H1 (cell line): ENCODE data around the gene ASS1. TPM values are rescaled to one million over a fixed set of nuclear protein-coding genes. Genes with fewer than 3 reads are reported as not detected.
A peak's percentile ranks its signal among the peaks of the same experiment; 100 is the strongest.

Experiments used
- CTCF ChIA-PET: fragments of 300-600 bp; sonication (Branson Sonifier 250); formaldehyde crosslinking; loops from one replicate; lab custom pipeline; 2021; ENCODE audit not compliant: partially characterized antibody; lab: Charles Lee
- POLR2A ChIA-PET: fragments of 300-600 bp; sonication (Branson Sonifier 250); formaldehyde crosslinking; loops from one replicate; lab custom pipeline; 2021; ENCODE audit warnings: inconsistent platforms; ENCODE audit not compliant: partially characterized antibody; lab: Charles Lee
- DNase-seq, 2 experiments: peaks; one replicate each; pipeline versions ENCODE4 v3.0.0 to v3.0.0-alpha.2; 2010 to 2022; ENCODE audit warnings: low spot score in 2 of 2, low read depth in 1 of 2, mixed read lengths in 1 of 2
- FAIRE-seq: peaks from 2 replicates; lab custom pipeline; 2011; peaks lifted over from hg19 to GRCh38; lab: Jason Lieb, UNC
- H2AFZ ChIP-seq: 2 replicates; pipeline ENCODE4 v1.8.1; 2012; ENCODE audit warnings: low read length, inconsistent platforms
- H2AK5ac ChIP-seq: 2 replicates; pipeline ENCODE4 v1.6.1; 2013; ENCODE audit warnings: low read depth, low read length
- H2BK120ac ChIP-seq: replicated peaks from 2 replicates; pipeline ENCODE3; 2013; ENCODE audit warnings: low read depth, low read length, inconsistent platforms
- H2BK12ac ChIP-seq: 2 replicates; pipeline ENCODE4 v1.6.1; 2013; ENCODE audit warnings: low read depth, low read length
- H2BK15ac ChIP-seq: 2 replicates; pipeline ENCODE4 v1.6.1; 2013; ENCODE audit warnings: low read length
- H2BK20ac ChIP-seq: 2 replicates; pipeline ENCODE4 v1.6.1; 2013; ENCODE audit warnings: low read length
- H2BK5ac ChIP-seq: 2 replicates; pipeline ENCODE4 v1.6.1; 2013; ENCODE audit warnings: low read depth, low read length
- H3K14ac ChIP-seq: 2 replicates; pipeline ENCODE4 v1.6.1; 2013; ENCODE audit warnings: inconsistent platforms; ENCODE audit not compliant: insufficient read length
- H3K18ac ChIP-seq: 2 replicates; pipeline ENCODE4 v1.6.1; 2013; ENCODE audit warnings: low read length; ENCODE audit errors: extremely low read depth
- H3K23ac ChIP-seq: 2 replicates; pipeline ENCODE4 v1.6.1; 2013; ENCODE audit warnings: inconsistent platforms; ENCODE audit not compliant: insufficient read length
- H3K23me2 ChIP-seq: 2 replicates; pipeline ENCODE4 v1.6.1; 2013; ENCODE audit warnings: low read depth, low read length
- H3K27ac ChIP-seq: 2 replicates; pipeline ENCODE4 v1.6.1; 2011; ENCODE audit warnings: low read depth, low read length, inconsistent platforms
- H3K27me3 ChIP-seq, 4 experiments: replicated peaks in 1 of 4; 1 replicate in 1 of 4; 2 replicates in 3 of 4; pipeline versions ENCODE4 v1.6.1 to v1.8.1; 2011 to 2013; ENCODE audit warnings: low read length in 3 of 4, mild to moderate bottlenecking in 3 of 4, inconsistent platforms in 2 of 4, mixed read lengths in 2 of 4, moderate library complexity in 1 of 4; ENCODE audit not compliant: control insufficient read depth in 3 of 4, insufficient read depth in 3 of 4; ENCODE audit errors: extremely low read depth in 1 of 4
- H3K36me3 ChIP-seq, 4 experiments: 2 replicates each; pipeline versions ENCODE4 v1.6.1 to v1.8.1; 2011 to 2013; ENCODE audit warnings: mild to moderate bottlenecking in 4 of 4, low read length in 3 of 4, moderate library complexity in 2 of 4, control low read depth in 1 of 4, inconsistent platforms in 1 of 4; ENCODE audit not compliant: insufficient read depth in 4 of 4, control insufficient read depth in 2 of 4
- H3K4ac ChIP-seq: replicated peaks from 2 replicates; pipeline ENCODE3; 2013; ENCODE audit warnings: low read length, low read depth, mixed read lengths, inconsistent platforms; ENCODE audit not compliant: insufficient read length
- H3K4me1 ChIP-seq, 4 experiments: replicated peaks in 1 of 4; 1 replicate in 1 of 4; 2 replicates in 3 of 4; pipeline versions ENCODE4 v1.6.1 to v1.8.1; 2011 to 2013; ENCODE audit warnings: low read length in 3 of 4, inconsistent platforms in 2 of 4, mixed read lengths in 1 of 4; ENCODE audit not compliant: insufficient read depth in 4 of 4, control insufficient read depth in 3 of 4
- H3K4me2 ChIP-seq, 2 experiments: 2 replicates each; pipeline versions ENCODE4 v1.6.1 to v1.8.1; 2011 to 2013; ENCODE audit warnings: low read depth in 2 of 2, low read length in 2 of 2, control low read depth in 1 of 2, inconsistent platforms in 1 of 2, mild to moderate bottlenecking in 1 of 2; ENCODE audit not compliant: insufficient read depth in 1 of 2
- H3K4me3 ChIP-seq, 4 experiments: fragments of 200-600, 300-600 bp in 1 of 4; sonication (generic), shearing (Covaris generic), sonication (Bioruptor Twin) in 1 of 4; 2 replicates each; pipeline versions ENCODE4 v1.5.1 to v1.8.1; 2011 to 2016; ENCODE audit warnings: low read length in 4 of 4, low read depth in 3 of 4, control low read depth in 2 of 4, inconsistent platforms in 2 of 4, mild to moderate bottlenecking in 2 of 4, mixed read lengths in 1 of 4, moderate library complexity in 1 of 4; ENCODE audit not compliant: insufficient read depth in 2 of 4; ENCODE audit errors: extremely low read depth in 1 of 4
- H3K56ac ChIP-seq: replicated peaks from 2 replicates; pipeline ENCODE3; 2013; ENCODE audit warnings: low read depth, mild to moderate bottlenecking, mixed read lengths, low read length, inconsistent platforms; ENCODE audit not compliant: insufficient read length
- H3K79me1 ChIP-seq: 2 replicates; pipeline ENCODE4 v1.6.1; 2013; ENCODE audit warnings: low read depth, low read length, control low read depth
- H3K79me2 ChIP-seq, 2 experiments: 2 replicates each; pipeline versions ENCODE4 v1.6.1 to v1.8.1; 2012 to 2013; ENCODE audit warnings: low read length in 2 of 2, mild to moderate bottlenecking in 2 of 2, inconsistent platforms in 1 of 2; ENCODE audit not compliant: insufficient read depth in 2 of 2, control insufficient read depth in 1 of 2
- H3K9ac ChIP-seq, 4 experiments: replicated peaks in 1 of 4; 1 replicate in 1 of 4; 2 replicates in 3 of 4; pipeline versions ENCODE4 v1.6.1 to v1.8.1; 2011 to 2013; ENCODE audit warnings: low read depth in 3 of 4, low read length in 3 of 4, control low read depth in 2 of 4, mild to moderate bottlenecking in 2 of 4, moderate library complexity in 2 of 4, inconsistent platforms in 1 of 4; ENCODE audit errors: extremely low read depth in 1 of 4
- H3K9me3 ChIP-seq, 2 experiments: 2 replicates each; pipeline versions ENCODE4 v1.6.1 to v1.8.1; 2012 to 2013; ENCODE audit warnings: mild to moderate bottlenecking in 2 of 2, moderate library complexity in 2 of 2, control low read depth in 1 of 2, inconsistent platforms in 1 of 2, low read depth in 1 of 2, low read length in 1 of 2, mixed read lengths in 1 of 2; ENCODE audit not compliant: insufficient read depth in 2 of 2
- H4K20me1 ChIP-seq, 2 experiments: replicated peaks in 1 of 2; 2 replicates each; pipeline versions ENCODE3 to v1.8.1; 2011 to 2013; ENCODE audit warnings: inconsistent platforms in 2 of 2, low read length in 2 of 2, mild to moderate bottlenecking in 1 of 2; ENCODE audit not compliant: insufficient read depth in 2 of 2, control insufficient read depth in 1 of 2
- H4K5ac ChIP-seq: 2 replicates; pipeline ENCODE4 v1.6.1; 2013; ENCODE audit warnings: low read length, low read depth, mixed read lengths, inconsistent platforms; ENCODE audit not compliant: insufficient read length
- H4K8ac ChIP-seq: 2 replicates; pipeline ENCODE4 v1.8.0; 2013; ENCODE audit warnings: mild to moderate bottlenecking, moderate library complexity, low read length, inconsistent platforms; ENCODE audit not compliant: insufficient read depth; ENCODE audit errors: extremely low read depth
- H4K91ac ChIP-seq: replicated peaks from 2 replicates; pipeline ENCODE3; 2013; ENCODE audit warnings: low read length, mixed read lengths, inconsistent platforms; ENCODE audit not compliant: insufficient read length
- ASH2L ChIP-seq: fragments of 200-600, 300-600 bp; sonication (generic); IDR thresholded peaks from one replicate; pipeline ENCODE4 v1.7.1; 2017; ENCODE audit warnings: low read length
- BACH1 ChIP-seq: IDR thresholded peaks from 2 replicates; pipeline ENCODE4 v1.6.1; 2012; ENCODE audit warnings: low read length, improper control_type of control experiment
- CEBPB ChIP-seq: IDR thresholded peaks from 2 replicates; pipeline ENCODE4 v1.6.1; 2012; ENCODE audit warnings: low read depth, low read length
- JUND ChIP-seq: IDR thresholded peaks from 2 replicates; pipeline ENCODE4 v1.6.1; 2011; ENCODE audit warnings: mild to moderate bottlenecking, improper control_type of control experiment, low read length
- KDM1A ChIP-seq: fragments of 200-600, 300-600 bp; sonication (generic); IDR thresholded peaks from 2 replicates; pipeline ENCODE4 v1.7.1; 2016; ENCODE audit warnings: mild to moderate bottlenecking, low read length, borderline replicate concordance
- POLR2AphosphoS5 ChIP-seq: IDR thresholded peaks from 2 replicates; pipeline ENCODE4 v1.6.1; 2011; ENCODE audit warnings: low read depth, low read length
- RXRA ChIP-seq: IDR thresholded peaks from 2 replicates; pipeline ENCODE4 v1.6.1; 2011; ENCODE audit warnings: low read depth, mild to moderate bottlenecking, low read length, moderate library complexity; ENCODE audit not compliant: insufficient read depth
- SP1 ChIP-seq: IDR thresholded peaks from 2 replicates; pipeline ENCODE4 v1.6.1; 2011; ENCODE audit warnings: low read depth, low read length
- WGBS, 2 experiments: shearing (Covaris generic) in 1 of 2; methylation state at CpG; one replicate each; pipeline versions ENCODE4 v1.1.6 to v1.1.7; 2013 to 2015; ENCODE audit warnings: low lambda C conversion rate in 2 of 2, mixed read lengths in 2 of 2, inconsistent platforms in 1 of 2, low coverage in 1 of 2, missing lambda C conversion rate in 1 of 2; ENCODE audit not compliant: insufficient replicate concordance in 2 of 2, insufficient coverage in 1 of 2, insufficient read length in 1 of 2; ENCODE audit errors: extremely low coverage in 1 of 2, missing lambda C conversion rate in 1 of 2; 5-methylcytosine and 5-hydroxymethylcytosine counted together
- polyA plus RNA-seq, 7 experiments: library from polyadenylated mRNA; depleted of rRNA in 3 of 7; stranded (reverse) in 5 of 7; unstranded in 2 of 7; fragments of >200 nt in 5 of 7; fragments of 200-250 nt in 2 of 7; gene quantifications; 1 replicate in 5 of 7; 2 replicates in 1 of 7; 4 replicates in 1 of 7; pipeline versions ENCODE4 v1.2.1 to v1.2.3, GENCODE V29; 2011 to 2013; ENCODE audit warnings: missing spikeins in 2 of 7, mixed read lengths in 2 of 7
- total RNA-seq: library from RNA; stranded (reverse); fragmentation: NEBNext Ultra II Directional; extraction: Animal tissue kit (Norgen Biotek cat#: 25700); gene quantifications from 2 replicates; pipeline ENCODE4 v1.2.1, GENCODE V29; 2021
- TF ChIP-seq, protein P1 (sequence below): IDR thresholded peaks from 2 replicates; pipeline ENCODE4 v1.6.1; 2012; ENCODE audit warnings: inconsistent platforms

The ASS1 gene
- total and polyA plus RNA-seq, 2 of the 8 experiments (the other 6 are each of a cell fraction or from before 2014, with no cell fraction given): 108 to 296 TPM

DNA sequence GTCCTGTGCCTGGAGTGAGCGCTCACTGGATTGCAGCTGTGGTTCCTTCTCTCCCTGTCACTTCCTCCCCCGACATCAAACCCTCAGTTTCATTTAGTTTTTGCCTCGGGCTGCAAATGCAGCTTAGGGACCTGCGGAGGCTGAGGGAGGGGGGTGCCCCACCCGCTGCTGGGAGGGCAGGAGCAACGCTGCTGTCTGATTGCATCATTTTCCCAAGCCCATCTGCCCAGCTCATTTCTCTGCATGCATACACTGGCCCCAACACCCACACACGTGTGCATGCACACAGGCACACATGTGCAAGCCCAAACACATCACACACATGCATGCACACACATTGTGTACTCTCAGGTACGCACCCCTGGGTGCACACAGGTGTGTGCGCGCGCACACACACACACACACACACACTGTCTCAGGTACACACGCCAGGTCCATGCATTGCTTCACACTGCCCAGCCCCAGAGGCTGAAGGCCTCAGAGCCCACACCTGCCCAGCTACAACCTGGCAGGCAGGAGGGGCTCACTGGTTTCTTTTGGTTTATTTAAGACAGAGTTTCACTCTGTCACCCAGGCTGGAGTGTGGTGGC is 3.4 kb downstream of the ASS1 start:
- Histone ChIP-seq H3K4me1 (peaks cover 8 to 45% (median 41%) of the 10 kb centered on the region in 4 experiments), H4K20me1 (peaks cover 2 to 22% of the 10 kb centered on the region in 2 experiments), H3K36me3 (peaks cover 0 to 9% (median 0%) of the 10 kb centered on the region in 4 experiments; a peak in 2 of 8 replicates), H2BK20ac (peak overlapping the region; percentile 91), H3K4me2 (peak overlapping the region; percentile 37 to 82; a peak in 2 of 4 replicates), H3K14ac (no peak overlapping the region), H3K23me2 (peaks cover 6% of the 10 kb centered on the region; the same call in 1 of the 2 replicates), H2BK12ac (peak overlapping the region; percentile 99), H3K27me3 (peaks cover 0 to 10% (median 5%) of the 10 kb centered on the region in 4 experiments; a peak in 3 of 7 replicates), H2BK5ac (peak overlapping the region; percentile 94), H3K9me3 (no peaks in the 10 kb centered on the region), H4K5ac (peak overlapping the region; percentile 46), H3K18ac (peak overlapping the region; percentile 97), H2AFZ (no peak overlapping the region), H3K27ac (no peak overlapping the region), H3K4me3 (peak overlapping the region in 1 of 4 experiments; percentile 77; a peak in 1 of 8 replicates), H3K23ac (no peak overlapping the region), H2BK15ac (peak overlapping the region; percentile 82; the same call in 1 of the 2 replicates), H3K4ac (peak overlapping the region; percentile 100), H3K79me2 (peaks cover 0 to 34% of the 10 kb centered on the region in 2 experiments; a peak in 1 of 4 replicates), H4K8ac (peak overlapping the region; percentile 92; the same call in 1 of the 2 replicates), H3K79me1 (peaks cover 4% of the 10 kb centered on the region), H2BK120ac (peak overlapping the region; percentile 43), H4K91ac (peak overlapping the region; percentile 98), H3K56ac (no peak overlapping the region), H3K9ac (no peak overlapping the region), H2AK5ac (no peak overlapping the region; the same call in 1 of the 2 replicates)
- POLR2A ChIA-PET: interaction anchor here (0.8 to 4.6 kb wide), 20 partner anchors 9 to 544 kb away, joined by 3 to 31 read pairs (median 4); no protein-coding TSS in a partner anchor
- WGBS, 2 experiments: 67% methylated on average over 12 of the region's 12 CpGs; no CpG with 5 or more reads in 1 of the 2 experiments
- CTCF ChIA-PET: interaction anchor here (0.6 to 4.8 kb wide), 19 partner anchors 9 to 340 kb away, joined by 3 to 46 read pairs (median 4); no protein-coding TSS in a partner anchor
- no peak for TF ChIP-seq BACH1
- peak; percentile 55; the same call in 1 of the 2 replicates for TF ChIP-seq KDM1A
- TF ChIP-seq RXRA: no peak
- 0 out of 2 replicates have a peak, but pooled peaks have one; percentile 20 for TF ChIP-seq SP1
- peak; percentile 33; the same call in 1 of the 2 replicates for TF ChIP-seq POLR2AphosphoS5
- TF ChIP-seq, protein P1, sequence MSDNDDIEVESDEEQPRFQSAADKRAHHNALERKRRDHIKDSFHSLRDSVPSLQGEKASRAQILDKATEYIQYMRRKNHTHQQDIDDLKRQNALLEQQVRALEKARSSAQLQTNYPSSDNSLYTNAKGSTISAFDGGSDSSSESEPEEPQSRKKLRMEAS: 0 out of 2 replicates have a peak, but pooled peaks have one; percentile 13
- peak; percentile 84 for TF ChIP-seq CEBPB
- TF ChIP-seq JUND: peak; percentile 66; the same call in 1 of the 2 replicates
- TF ChIP-seq ASH2L: peak; percentile 16
- DNase-seq (no peak), FAIRE-seq (no peak)
